Neural progenitor cell (in vitro differentiated cells): ENCODE data around the gene TCF19. TPM values are rescaled to one million over a fixed set of nuclear protein-coding genes. Genes with fewer than 3 reads are reported as not detected.

Source experiments
- DNase-seq: peaks from one replicate; pipeline ENCODE4 v3.0.0-alpha.2; 2016; ENCODE audit warnings: low spot score
- H2AFZ ChIP-seq: fragments of 200-600 bp; sonication (generic); replicated peaks from 2 replicates; pipeline ENCODE4 v1.6.1; 2016; ENCODE audit warnings: antibody characterized with exemption
- H3F3A ChIP-seq: fragments of 200-600 bp; sonication (generic); 2 replicates; pipeline ENCODE4 v1.6.1; 2016; ENCODE audit warnings: antibody characterized with exemption, low read depth
- H3K27ac ChIP-seq: fragments of 200-600 bp; sonication (generic); 2 replicates; pipeline ENCODE4 v1.5.1; 2016; ENCODE audit warnings: mild to moderate bottlenecking
- H3K27me3 ChIP-seq: fragments of 200-600 bp; sonication (generic); 2 replicates; pipeline ENCODE4 v1.6.1; 2016; ENCODE audit warnings: mild to moderate bottlenecking, moderate library complexity
- H3K36me3 ChIP-seq: fragments of 200-600 bp; sonication (generic); 2 replicates; pipeline ENCODE4 v1.5.1; 2016
- H3K4me1 ChIP-seq: fragments of 200-600 bp; sonication (generic); 2 replicates; pipeline ENCODE4 v1.6.1; 2016; ENCODE audit warnings: mixed run types
- H3K4me2 ChIP-seq: fragments of 200-600 bp; sonication (generic); 2 replicates; pipeline ENCODE4 v1.6.1; 2016
- H3K4me3 ChIP-seq: fragments of 200-600 bp; sonication (generic); 2 replicates; pipeline ENCODE4 v1.5.1; 2016
- H3K79me2 ChIP-seq: fragments of 200-600 bp; sonication (generic); 2 replicates; pipeline ENCODE4 v1.6.1; 2016; ENCODE audit warnings: low read depth
- H3K9ac ChIP-seq: fragments of 200-600 bp; sonication (generic); 2 replicates; pipeline ENCODE4 v1.6.1; 2016
- H3K9me3 ChIP-seq: fragments of 200-600 bp; sonication (generic); 2 replicates; pipeline ENCODE4 v1.5.1; 2016; ENCODE audit warnings: low read depth
- H4K20me1 ChIP-seq: fragments of 200-600 bp; sonication (generic); 2 replicates; pipeline ENCODE4 v1.6.1; 2016; ENCODE audit warnings: low read depth
- H3K27ac Mint-ChIP-seq: 3 replicates; pipeline ENCODE4 v1.8.0; 2021; ENCODE audit warnings: mixed read lengths
- H3K27me3 Mint-ChIP-seq: 2 replicates; pipeline ENCODE4 v1.8.0; 2022; ENCODE audit warnings: low read depth, mild to moderate bottlenecking, inconsistent platforms, moderate library complexity, mixed read lengths; ENCODE audit not compliant: insufficient read depth
- H3K36me3 Mint-ChIP-seq: 3 replicates; pipeline ENCODE4 v1.8.0; 2021; ENCODE audit warnings: mixed read lengths
- H3K4me1 Mint-ChIP-seq: 3 replicates; pipeline ENCODE4 v1.8.0; 2021; ENCODE audit warnings: mixed read lengths
- H3K4me3 Mint-ChIP-seq: 3 replicates; pipeline ENCODE4 v1.8.0; 2021; ENCODE audit warnings: mild to moderate bottlenecking, moderate library complexity, mixed read lengths
- H3K9me3 Mint-ChIP-seq: 3 replicates; pipeline ENCODE4 v1.8.0; 2020; ENCODE audit warnings: mixed read lengths
- EZH2 ChIP-seq: fragments of 200-600 bp; sonication (generic); IDR thresholded peaks from 2 replicates; pipeline ENCODE4 v1.6.1; 2017; ENCODE audit warnings: antibody characterized with exemption, mild to moderate bottlenecking, moderate library complexity
- EZH2phosphoT487 ChIP-seq: fragments of 200-600 bp; sonication (generic); IDR thresholded peaks from 2 replicates; pipeline ENCODE4 v1.6.1; 2017; ENCODE audit warnings: antibody characterized with exemption
- total RNA-seq: library from RNA; depleted of rRNA; stranded (reverse); fragments of >200 nt; gene quantifications from 2 replicates; pipeline ENCODE4 v1.2.3, GENCODE V29; 2015; ENCODE audit warnings: low replicate concordance
- TF ChIP-seq, protein P1 (sequence below): fragments of 200-600 bp; sonication (generic); IDR thresholded peaks from 2 replicates; pipeline ENCODE4 v1.5.1; 2017; ENCODE audit warnings: antibody characterized with exemption, mild to moderate bottlenecking

TCF19 gene, protein sequence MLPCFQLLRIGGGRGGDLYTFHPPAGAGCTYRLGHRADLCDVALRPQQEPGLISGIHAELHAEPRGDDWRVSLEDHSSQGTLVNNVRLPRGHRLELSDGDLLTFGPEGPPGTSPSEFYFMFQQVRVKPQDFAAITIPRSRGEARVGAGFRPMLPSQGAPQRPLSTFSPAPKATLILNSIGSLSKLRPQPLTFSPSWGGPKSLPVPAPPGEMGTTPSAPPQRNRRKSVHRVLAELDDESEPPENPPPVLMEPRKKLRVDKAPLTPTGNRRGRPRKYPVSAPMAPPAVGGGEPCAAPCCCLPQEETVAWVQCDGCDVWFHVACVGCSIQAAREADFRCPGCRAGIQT
- 6.2 and 9.5 TPM in 2 replicates for total RNA-seq

DNA sequence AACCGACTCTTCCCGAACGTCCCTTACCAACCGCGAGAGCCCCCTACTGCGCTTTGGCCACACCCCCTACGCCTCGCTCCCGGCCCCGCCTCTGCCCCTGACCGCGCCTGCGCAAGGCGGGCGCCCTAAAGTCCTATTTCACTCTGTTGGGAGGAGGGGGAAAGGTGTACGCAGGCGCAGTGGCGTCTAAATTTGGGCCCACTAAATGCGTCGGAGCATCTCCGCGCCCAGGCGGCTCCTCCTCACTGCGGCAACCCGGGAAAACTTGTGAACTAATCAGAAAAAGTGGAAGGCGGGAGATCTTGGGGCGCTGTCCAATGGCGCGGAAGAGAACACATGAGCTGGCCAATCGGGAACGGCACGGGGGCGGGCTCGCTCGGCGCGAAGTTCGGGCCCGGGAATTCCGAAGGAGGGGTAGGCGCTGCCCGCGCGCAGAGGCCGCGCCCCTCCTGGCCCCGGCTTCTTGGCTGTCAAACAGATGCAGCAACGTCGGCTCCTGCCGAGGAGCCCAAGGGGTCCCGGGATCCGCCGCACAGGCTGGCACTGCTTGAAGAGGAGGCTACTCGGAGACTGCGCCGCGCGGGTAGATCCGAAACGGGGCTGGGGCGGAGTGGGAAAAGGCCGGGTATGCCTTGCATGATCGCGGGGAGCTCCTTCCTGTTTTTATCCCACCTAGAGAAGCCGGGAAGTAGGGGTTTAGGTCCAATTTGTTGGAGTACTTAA lies at the start of gene TCF19:
Gene TCF19 (plus strand): TSS at position 450 of the 723 bp plus-strand sequence. CDS start 881 bp downstream, outside the sequence.
- Histone ChIP-seq H3K4me2 (peak within 1 kb of the TSS; percentile 93), H3K4me3 (peak within 1 kb of the TSS; percentile 87), H3K27me3 (peaks cover 12% of the 10 kb centered on the region), H3K79me2 (peaks cover 11% of the 10 kb centered on the region), H3K9ac (peak within 1 kb of the TSS; percentile 50), H2AFZ (peak within 1 kb of the TSS; percentile 90), H3K36me3 (peaks cover 5% of the 10 kb centered on the region), H3K4me1 (peaks cover 10% of the 10 kb centered on the region), H3K9me3 (no peaks in the 10 kb centered on the region), H4K20me1 (no peaks in the 10 kb centered on the region), H3K27ac (no peak within 1 kb of the TSS), H3F3A (peaks cover 14% of the 10 kb centered on the region)
- Mint-ChIP-seq H3K9me3 (no peaks in the 10 kb centered on the region), H3K27me3 (peaks cover 2% of the 10 kb centered on the region), H3K27ac (peak within 1 kb of the TSS; percentile 74), H3K4me1 (peaks cover 26% of the 10 kb centered on the region), H3K4me3 (peak within 1 kb of the TSS; percentile 98), H3K36me3 (peaks cover 15% of the 10 kb centered on the region)
- peak; percentile 98 for DNase-seq
- TF ChIP-seq EZH2 (peak; percentile 37), EZH2phosphoT487 (no peak)

GRCh38 chr6:31110825-31111582 lies 47.4 kb upstream of the TCF19 start:
- H3K27me3 ChIP-seq, result peaks cover 8% of the 10 kb centered on the region
- TF ChIP-seq EZH2, result no peak
- TF ChIP-seq, protein P1, sequence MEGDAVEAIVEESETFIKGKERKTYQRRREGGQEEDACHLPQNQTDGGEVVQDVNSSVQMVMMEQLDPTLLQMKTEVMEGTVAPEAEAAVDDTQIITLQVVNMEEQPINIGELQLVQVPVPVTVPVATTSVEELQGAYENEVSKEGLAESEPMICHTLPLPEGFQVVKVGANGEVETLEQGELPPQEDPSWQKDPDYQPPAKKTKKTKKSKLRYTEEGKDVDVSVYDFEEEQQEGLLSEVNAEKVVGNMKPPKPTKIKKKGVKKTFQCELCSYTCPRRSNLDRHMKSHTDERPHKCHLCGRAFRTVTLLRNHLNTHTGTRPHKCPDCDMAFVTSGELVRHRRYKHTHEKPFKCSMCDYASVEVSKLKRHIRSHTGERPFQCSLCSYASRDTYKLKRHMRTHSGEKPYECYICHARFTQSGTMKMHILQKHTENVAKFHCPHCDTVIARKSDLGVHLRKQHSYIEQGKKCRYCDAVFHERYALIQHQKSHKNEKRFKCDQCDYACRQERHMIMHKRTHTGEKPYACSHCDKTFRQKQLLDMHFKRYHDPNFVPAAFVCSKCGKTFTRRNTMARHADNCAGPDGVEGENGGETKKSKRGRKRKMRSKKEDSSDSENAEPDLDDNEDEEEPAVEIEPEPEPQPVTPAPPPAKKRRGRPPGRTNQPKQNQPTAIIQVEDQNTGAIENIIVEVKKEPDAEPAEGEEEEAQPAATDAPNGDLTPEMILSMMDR, result peak; percentile 10
- H3K9me3 ChIP-seq, result no peaks in the 10 kb centered on the region
- H4K20me1 ChIP-seq, result no peaks in the 10 kb centered on the region
- H3K79me2 ChIP-seq, result no peaks in the 10 kb centered on the region
- no peaks in the 10 kb centered on the region for H3K36me3 ChIP-seq
- Mint-ChIP-seq H3K4me1 (peaks cover 22% of the 10 kb centered on the region), H3K9me3 (peaks cover 2% of the 10 kb centered on the region), H3K27ac (no peak overlapping the region), H3K4me3 (no peak overlapping the region), H3K36me3 (no peaks in the 10 kb centered on the region), H3K27me3 (peaks cover 14% of the 10 kb centered on the region)
- peaks cover 17% of the 10 kb centered on the region for H3K4me1 ChIP-seq
- H3K4me2 ChIP-seq, result peak overlapping the region; percentile 47
- no peak overlapping the region for H3K9ac ChIP-seq
- no peak overlapping the region for H3K4me3 ChIP-seq
- H3K27ac ChIP-seq, result no peak overlapping the region
- peak overlapping the region; percentile 17 for H2AFZ ChIP-seq
- peak; percentile 40 for DNase-seq
- H3F3A ChIP-seq, result no peaks in the 10 kb centered on the region

GRCh38 chr6:31111712-31112111 lies 46.7 kb upstream of the TCF19 start:
- H3K4me1 Mint-ChIP-seq, result peaks cover 22% of the 10 kb centered on the region

More at GRCh38 chr6:31111712-31112111, 46.7 kb upstream of the TCF19 start:
- H2AFZ ChIP-seq, result no peak overlapping the region
- no peaks in the 10 kb centered on the region for H3K79me2 ChIP-seq
- DNase-seq, result no peak
- H3K27me3 Mint-ChIP-seq, result peaks cover 15% of the 10 kb centered on the region
- no peaks in the 10 kb centered on the region for H3F3A ChIP-seq
- no peaks in the 10 kb centered on the region for H3K9me3 ChIP-seq
- no peak overlapping the region for H3K4me3 ChIP-seq
- no peaks in the 10 kb centered on the region for H3K36me3 Mint-ChIP-seq
- no peaks in the 10 kb centered on the region for H4K20me1 ChIP-seq
- peaks cover 2% of the 10 kb centered on the region for H3K9me3 Mint-ChIP-seq
- H3K4me3 Mint-ChIP-seq, result no peak overlapping the region
- H3K36me3 ChIP-seq, result no peaks in the 10 kb centered on the region
- peaks cover 17% of the 10 kb centered on the region for H3K4me1 ChIP-seq
- H3K4me2 ChIP-seq, result no peak overlapping the region
- peaks cover 8% of the 10 kb centered on the region for H3K27me3 ChIP-seq
- no peak overlapping the region for H3K9ac ChIP-seq
- H3K27ac ChIP-seq, result no peak overlapping the region
- TF ChIP-seq EZH2 (no peak), EZH2phosphoT487 (no peak)
- TF ChIP-seq, protein P1, result no peak
- no peak overlapping the region for H3K27ac Mint-ChIP-seq
